Trophoblast cell (in vitro differentiated cells and primary cell): ENCODE results near the gene DOCK2.

Experiments used
- DNase-seq, 2 donors: peaks; one replicate each; pipeline ENCODE4 v3.0.0-alpha.2; 2016
- H2AFZ ChIP-seq: 2 replicates; pipeline ENCODE4 v1.6.1; 2013; ENCODE audit warnings: low read length, moderate library complexity, mild to moderate bottlenecking; ENCODE audit not compliant: insufficient read depth, poor library complexity
- H2AK5ac ChIP-seq: 2 replicates; pipeline ENCODE4 v1.6.1; 2013; ENCODE audit warnings: mild to moderate bottlenecking, low read length
- H2BK120ac ChIP-seq: 2 replicates; pipeline ENCODE4 v1.6.1; 2013; ENCODE audit warnings: low read length, mild to moderate bottlenecking, moderate library complexity; ENCODE audit not compliant: insufficient read depth, poor library complexity
- H2BK12ac ChIP-seq: 2 replicates; pipeline ENCODE4 v1.6.1; 2013; ENCODE audit warnings: mild to moderate bottlenecking, low read length, moderate library complexity
- H2BK5ac ChIP-seq: 2 replicates; pipeline ENCODE4 v1.6.1; 2013; ENCODE audit warnings: low read length, low read depth, moderate library complexity, mild to moderate bottlenecking; ENCODE audit not compliant: poor library complexity
- H3K14ac ChIP-seq: 2 replicates; pipeline ENCODE4 v1.6.1; 2013; ENCODE audit warnings: mild to moderate bottlenecking, low read length
- H3K18ac ChIP-seq: 2 replicates; pipeline ENCODE4 v1.6.1; 2013; ENCODE audit warnings: mild to moderate bottlenecking, low read length
- H3K23ac ChIP-seq: 2 replicates; pipeline ENCODE4 v1.6.1; 2013; ENCODE audit warnings: low read length
- H3K27ac ChIP-seq: 2 replicates; pipeline ENCODE4 v1.5.1; 2013; ENCODE audit warnings: low read depth, mild to moderate bottlenecking, inconsistent platforms, low read length, moderate library complexity
- H3K27me3 ChIP-seq: 2 replicates; pipeline ENCODE4 v1.6.1; 2013; ENCODE audit warnings: inconsistent platforms, mild to moderate bottlenecking, low read length, moderate library complexity; ENCODE audit not compliant: insufficient read depth
- H3K36me3 ChIP-seq, 2 experiments: 1 replicate in 1 of 2; 2 replicates in 1 of 2; pipeline ENCODE4 v1.6.1; 2013; ENCODE audit warnings: low read length in 2 of 2, mild to moderate bottlenecking in 2 of 2, moderate library complexity in 1 of 2; ENCODE audit not compliant: insufficient read depth in 2 of 2, control insufficient read depth in 1 of 2
- H3K4ac ChIP-seq: 2 replicates; pipeline ENCODE4 v1.6.1; 2013; ENCODE audit warnings: low read depth, mild to moderate bottlenecking, low read length, moderate library complexity
- H3K4me1 ChIP-seq, 2 experiments: 1 replicate in 1 of 2; 2 replicates in 1 of 2; pipeline ENCODE4 v1.6.1; 2013; ENCODE audit warnings: low read length in 2 of 2, mild to moderate bottlenecking in 2 of 2, moderate library complexity in 1 of 2; ENCODE audit not compliant: insufficient read depth in 2 of 2, control insufficient read depth in 1 of 2
- H3K4me2 ChIP-seq: 2 replicates; pipeline ENCODE4 v1.6.1; 2013; ENCODE audit warnings: inconsistent platforms, mild to moderate bottlenecking, low read length, moderate library complexity
- H3K4me3 ChIP-seq: 2 replicates; pipeline ENCODE4 v1.5.1; 2013; ENCODE audit warnings: mild to moderate bottlenecking, low read depth, low read length, inconsistent platforms
- H3K79me1 ChIP-seq: one replicate; pipeline ENCODE4 v1.6.1; 2013; ENCODE audit warnings: low read length
- H3K79me2 ChIP-seq: 2 replicates; pipeline ENCODE4 v1.6.1; 2013; ENCODE audit warnings: low read length, mild to moderate bottlenecking; ENCODE audit not compliant: control insufficient read depth, insufficient read depth, poor library complexity
- H3K9ac ChIP-seq: 2 replicates; pipeline ENCODE4 v1.6.1; 2013; ENCODE audit warnings: mild to moderate bottlenecking, low read length
- H3K9me3 ChIP-seq: 2 replicates; pipeline ENCODE4 v1.6.1; 2013; ENCODE audit warnings: low read depth, mild to moderate bottlenecking, control low read depth, inconsistent platforms, low read length; ENCODE audit not compliant: insufficient read depth
- H4K12ac ChIP-seq: 2 replicates; pipeline ENCODE4 v1.6.1; 2013; ENCODE audit warnings: low read depth, mild to moderate bottlenecking, low read length, moderate library complexity
- H4K8ac ChIP-seq: 2 replicates; pipeline ENCODE4 v1.6.1; 2013; ENCODE audit warnings: low read depth, mild to moderate bottlenecking, low read length, moderate library complexity
- H4K91ac ChIP-seq: one replicate; pipeline ENCODE4 v1.6.1; 2013; ENCODE audit warnings: low read depth, mild to moderate bottlenecking, low read length, moderate library complexity
- WGBS: extraction: QIAGEN DNeasy Blood & Tissue Kit; methylation state at CpG from one replicate; pipeline ENCODE4 v1.1.7; 2013; ENCODE audit warnings: missing lambda C conversion rate; ENCODE audit not compliant: insufficient read length, insufficient coverage; ENCODE audit errors: extremely low coverage; 5-methylcytosine and 5-hydroxymethylcytosine counted together

The DOCK2 gene

DNA sequence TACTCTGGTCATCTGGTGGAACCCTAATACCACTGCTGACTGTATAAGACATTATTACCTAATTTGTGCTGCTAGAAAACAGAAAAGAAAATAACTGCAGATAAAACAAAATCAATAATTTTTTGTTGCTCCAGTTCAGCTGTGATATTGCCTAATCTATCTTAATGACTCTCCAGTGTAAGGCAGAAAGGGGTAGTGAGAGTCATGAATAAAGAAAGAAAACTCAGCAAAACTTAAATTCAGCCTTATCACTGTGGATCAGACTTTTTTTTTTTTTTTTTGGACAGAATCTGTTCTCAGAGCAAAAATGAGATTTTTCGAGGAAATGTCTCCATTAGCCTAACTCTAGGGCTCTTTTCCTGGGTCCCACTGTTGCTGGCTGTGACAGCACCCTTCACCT lies 1.1 kb upstream of the DOCK2 start:
- no peak for DNase-seq
- Histone ChIP-seq H2AFZ (no peak overlapping the region), H3K36me3 (no peaks in the 10 kb centered on the region), H3K4me2 (no peak overlapping the region), H3K4ac (no peak overlapping the region), H3K9ac (no peak overlapping the region), H4K91ac (no peak overlapping the region), H2BK12ac (no peak overlapping the region), H3K4me1 (peaks cover 0 to 6% of the 10 kb centered on the region in 2 experiments), H2AK5ac (no peak overlapping the region), H3K9me3 (peaks cover 8% of the 10 kb centered on the region), H3K4me3 (no peak overlapping the region), H4K8ac (no peak overlapping the region), H3K18ac (no peak overlapping the region), H3K27me3 (peaks cover 19% of the 10 kb centered on the region), H3K23ac (no peak overlapping the region), H3K79me1 (no peaks in the 10 kb centered on the region), H3K14ac (no peak overlapping the region), H2BK120ac (no peak overlapping the region), H3K27ac (no peak overlapping the region), H2BK5ac (no peak overlapping the region), H3K79me2 (no peaks in the 10 kb centered on the region), H4K12ac (no peak overlapping the region)
- no CpG with 5 or more reads among the region's 1 CpG for WGBS

GRCh38 chr5:169636477-169637084 lies 494 bp upstream of the DOCK2 start:
- no peaks in the 10 kb centered on the region for H3K79me2 ChIP-seq
- H3K18ac ChIP-seq: no peak overlapping the region
- no peak overlapping the region for H3K14ac ChIP-seq
- no peak overlapping the region for H3K9ac ChIP-seq
- no peak overlapping the region for H4K91ac ChIP-seq
- H3K79me1 ChIP-seq: no peaks in the 10 kb centered on the region
- H2AK5ac ChIP-seq: no peak overlapping the region
- no peak overlapping the region for H2BK5ac ChIP-seq
- no peak overlapping the region for H4K8ac ChIP-seq
- DNase-seq: no peak
- H4K12ac ChIP-seq: no peak overlapping the region
- H2BK120ac ChIP-seq: no peak overlapping the region
- peaks cover 2 to 8% of the 10 kb centered on the region in 2 experiments for H3K4me1 ChIP-seq
- H3K4me3 ChIP-seq: no peak overlapping the region
- peak overlapping the region; percentile 56 for H3K4me2 ChIP-seq
- no peak overlapping the region for H3K4ac ChIP-seq
- H2BK12ac ChIP-seq: no peak overlapping the region
- H3K27ac ChIP-seq: no peak overlapping the region
- peaks cover 19% of the 10 kb centered on the region for H3K27me3 ChIP-seq
- no CpG with 5 or more reads among the region's 23 CpGs for WGBS
- no peak overlapping the region for H2AFZ ChIP-seq
- H3K23ac ChIP-seq: no peak overlapping the region
- H3K36me3 ChIP-seq: no peaks in the 10 kb centered on the region
- H3K9me3 ChIP-seq: peaks cover 8% of the 10 kb centered on the region

- peaks cover 19% of the 10 kb centered on the region for H3K27me3 ChIP-seq
- H3K36me3 ChIP-seq: no peaks in the 10 kb centered on the region
- H3K79me2 ChIP-seq: no peaks in the 10 kb centered on the region
- H3K79me1 ChIP-seq: no peaks in the 10 kb centered on the region
- H3K27ac ChIP-seq: no peak overlapping the region
- no peak overlapping the region for H3K4me3 ChIP-seq
- H2BK120ac ChIP-seq: no peak overlapping the region
- H2BK12ac ChIP-seq: no peak overlapping the region
- peaks cover 5 to 11% of the 10 kb centered on the region in 2 experiments for H3K4me1 ChIP-seq
- no peak overlapping the region for H3K23ac ChIP-seq
- H2BK5ac ChIP-seq: no peak overlapping the region
- H4K91ac ChIP-seq: no peak overlapping the region
- no peak for DNase-seq
- no peak overlapping the region for H3K9ac ChIP-seq
- H4K8ac ChIP-seq: no peak overlapping the region
- no peak overlapping the region for H3K18ac ChIP-seq
- WGBS: no CpG with 5 or more reads among the region's 18 CpGs
- H3K14ac ChIP-seq: no peak overlapping the region
- H4K12ac ChIP-seq: no peak overlapping the region
- H3K4me2 ChIP-seq: peak overlapping the region; percentile 56
- H3K9me3 ChIP-seq: peaks cover 8% of the 10 kb centered on the region
- no peak overlapping the region for H2AK5ac ChIP-seq
- H2AFZ ChIP-seq: peak overlapping the region; percentile 39
- H3K4ac ChIP-seq: no peak overlapping the region
Observed at GRCh38 chr5:169637549-169638121, 560 bp downstream of the DOCK2 start.

GRCh38 chr5:169641253-169641652 lies 4.2 kb downstream of the DOCK2 start:
- Histone ChIP-seq H3K14ac (no peak overlapping the region), H3K23ac (no peak overlapping the region), H2BK120ac (no peak overlapping the region), H4K12ac (no peak overlapping the region), H3K4ac (no peak overlapping the region), H2BK12ac (no peak overlapping the region), H3K4me1 (peaks cover 5 to 11% of the 10 kb centered on the region in 2 experiments), H3K18ac (no peak overlapping the region), H3K27me3 (peaks cover 17% of the 10 kb centered on the region), H3K27ac (no peak overlapping the region), H3K9ac (no peak overlapping the region), H3K4me2 (peak overlapping the region; percentile 8), H2AK5ac (no peak overlapping the region), H2BK5ac (no peak overlapping the region), H4K91ac (no peak overlapping the region), H4K8ac (no peak overlapping the region), H3K36me3 (no peaks in the 10 kb centered on the region), H2AFZ (no peak overlapping the region), H3K79me1 (no peaks in the 10 kb centered on the region), H3K4me3 (no peak overlapping the region), H3K9me3 (peaks cover 8% of the 10 kb centered on the region), H3K79me2 (no peaks in the 10 kb centered on the region)
- DNase-seq: peak in 1 of 2 donors; percentile 50
- no CpG with 5 or more reads among the region's 6 CpGs for WGBS
